HG02571 (cell line): ENCODE results near the gene SZRD1.

Experiments
- ATAC-seq: cut with Tn5 transposase; IDR thresholded peaks from one replicate; pipeline ENCODE4 v1.9.1; 2021; ENCODE audit warnings: mild to moderate bottlenecking, moderate library complexity; ENCODE audit not compliant: unreplicated experiment

Gene SZRD1

GRCh38 chr1:16436946-16437474, 70.0 kb downstream of the SZRD1 start, which contains the start of gene SPATA21:
TSS of gene SPATA21 (minus strand) at chr1:16437424. CDS start at chr1:16431371, 6,053 bp downstream.
- no peak for ATAC-seq

- no peak for ATAC-seq
Observed at GRCh38 chr1:16438516-16438915, 71.5 kb downstream of the SZRD1 start.

GRCh38 chr1:16438924-16439323, 71.9 kb downstream of the SZRD1 start:
- no peak for ATAC-seq

GRCh38 chr1:16440131-16440469, 73.1 kb downstream of the SZRD1 start:
- ATAC-seq, result no peak

- ATAC-seq, result peak; percentile 80
Observed at GRCh38 chr1:16440470-16441281, 73.6 kb downstream of the SZRD1 start, which contains the start of gene NECAP2. TSS of gene NECAP2 (plus strand) at chr1:16440724. CDS start at chr1:16440762, 38 bp downstream.

GRCh38 chr1:16441282-16441665, 74.2 kb downstream of the SZRD1 start:
- ATAC-seq, result peak; percentile 13

- ATAC-seq, result no peak
Observed at GRCh38 chr1:16442265-16442664, 75.2 kb downstream of the SZRD1 start.

- no peak for ATAC-seq
Observed at GRCh38 chr1:16442941-16443340, 75.9 kb downstream of the SZRD1 start.

GRCh38 chr1:16443975-16444770, 77.1 kb downstream of the SZRD1 start:
- ATAC-seq, result no peak

GRCh38 chr1:16445052-16445451, 78.0 kb downstream of the SZRD1 start:
- no peak for ATAC-seq

GRCh38 chr1:16446116-16446515, 79.1 kb downstream of the SZRD1 start:
- ATAC-seq, result no peak

GRCh38 chr1:16447641-16448040, 80.6 kb downstream of the SZRD1 start:
- ATAC-seq, result no peak
